ENCODE results near the gene KCTD18.

GRCh38 chr2:200467806-200468681 lies 41.8 kb downstream of the KCTD18 start:
- TF ChIP-seq EP300 (IDR thresholded peaks at IDR 0.05; ENCODE audit: borderline replicate concordance in 1 of 2, low read depth in 2 of 2, low read length in 2 of 2) (no peak), SAP30 (IDR thresholded peaks at IDR 0.05; ENCODE audit: insufficient read depth, insufficient replicate concordance, low read length) (no peak), RAD21 (IDR thresholded peaks at IDR 0.05 in 1 of 2, conservative IDR thresholded peaks at IDR 0.05 in 1 of 2; ENCODE audit: low read depth in 2 of 2, low read length in 2 of 2) (no peak), POLR2A (IDR thresholded peaks at IDR 0.05; ENCODE audit: control extremely low read depth in 1 of 2, low read depth in 2 of 2, low read length in 2 of 2) (no peak), CTCF (IDR thresholded peaks at IDR 0.05; ENCODE audit: control extremely low read depth in 1 of 3, insufficient read depth in 1 of 3, low read depth in 1 of 3, low read length in 3 of 3) (no peak), MAX (IDR thresholded peaks at IDR 0.05) (no peak), TEAD4 (IDR thresholded peaks at IDR 0.05; ENCODE audit: low read depth, low read length) (no peak), JUND (IDR thresholded peaks at IDR 0.05; ENCODE audit: low read length) (no peak)
